Muscle layer of colon (tissue), 2 donors: ENCODE results near the gene PTBP3.

Experiments
- H3K27ac ChIP-seq: one replicate; pipeline ENCODE4 v1.7.0; 2013; ENCODE audit warnings: low read depth, mild to moderate bottlenecking, low read length, moderate library complexity
- H3K27me3 ChIP-seq, 2 donors: one replicate each; pipeline ENCODE4 v1.7.0; 2013; ENCODE audit warnings: low read length in 2 of 2, mild to moderate bottlenecking in 2 of 2; ENCODE audit not compliant: insufficient read depth in 2 of 2, control insufficient read depth in 1 of 2
- H3K36me3 ChIP-seq: one replicate; pipeline ENCODE4 v1.7.0; 2013; ENCODE audit warnings: mild to moderate bottlenecking, low read length; ENCODE audit not compliant: insufficient read depth
- H3K4me1 ChIP-seq: one replicate; pipeline ENCODE4 v1.7.0; 2013; ENCODE audit warnings: mild to moderate bottlenecking, low read length; ENCODE audit not compliant: insufficient read depth
- H3K4me3 ChIP-seq, 2 donors: one replicate each; pipeline ENCODE4 v1.7.0; 2013; ENCODE audit warnings: low read length in 2 of 2, low read depth in 1 of 2, mild to moderate bottlenecking in 1 of 2, moderate library complexity in 1 of 2
- H3K9ac ChIP-seq: one replicate; pipeline ENCODE4 v1.7.0; 2013; ENCODE audit warnings: low read length
- H3K9me3 ChIP-seq: one replicate; pipeline ENCODE4 v1.7.0; 2013; ENCODE audit warnings: mild to moderate bottlenecking, low read length
- donor health status: abdominal sarcoma.
- donor health status: Adenocarcinoma of cecum.

Gene PTBP3

GRCh38 chr9:112261133-112261532 lies 72.3 kb downstream of the PTBP3 start:
- H3K27ac ChIP-seq, result no peak overlapping the region
- H3K27me3 ChIP-seq, result no peaks in the 10 kb centered on the region
- no peaks in the 10 kb centered on the region for H3K9me3 ChIP-seq
- H3K4me3 ChIP-seq, result no peak overlapping the region
- no peaks in the 10 kb centered on the region for H3K4me1 ChIP-seq
- H3K36me3 ChIP-seq, result no peaks in the 10 kb centered on the region
- H3K9ac ChIP-seq, result no peak overlapping the region

GRCh38 chr9:112258106-112258505 lies 75.3 kb downstream of the PTBP3 start:
- Histone ChIP-seq H3K4me3 (no peak overlapping the region), H3K9me3 (no peaks in the 10 kb centered on the region), H3K27ac (no peak overlapping the region), H3K4me1 (no peaks in the 10 kb centered on the region), H3K27me3 (no peaks in the 10 kb centered on the region), H3K36me3 (no peaks in the 10 kb centered on the region), H3K9ac (no peak overlapping the region)

- no peak overlapping the region for H3K27ac ChIP-seq
- H3K4me3 ChIP-seq, result no peak overlapping the region
Observed at GRCh38 chr9:112252194-112252593, 81.2 kb downstream of the PTBP3 start.

GRCh38 chr9:112249277-112249676 lies 84.1 kb downstream of the PTBP3 start:
- Histone ChIP-seq H3K9me3 (no peaks in the 10 kb centered on the region), H3K27ac (no peak overlapping the region), H3K9ac (no peak overlapping the region), H3K4me1 (no peaks in the 10 kb centered on the region), H3K4me3 (no peak overlapping the region), H3K36me3 (no peaks in the 10 kb centered on the region), H3K27me3 (no peaks in the 10 kb centered on the region)

More at GRCh38 chr9:112252194-112252593, 81.2 kb downstream of the PTBP3 start:
- Histone ChIP-seq H3K36me3 (no peaks in the 10 kb centered on the region), H3K4me1 (no peaks in the 10 kb centered on the region), H3K9ac (no peak overlapping the region), H3K9me3 (no peaks in the 10 kb centered on the region), H3K27me3 (no peaks in the 10 kb centered on the region)

- H3K9ac ChIP-seq, result no peak overlapping the region
- no peaks in the 10 kb centered on the region for H3K27me3 ChIP-seq
- no peak overlapping the region for H3K27ac ChIP-seq
- H3K9me3 ChIP-seq, result no peaks in the 10 kb centered on the region
- H3K4me3 ChIP-seq, result no peak overlapping the region
- no peaks in the 10 kb centered on the region for H3K36me3 ChIP-seq
- H3K4me1 ChIP-seq, result no peaks in the 10 kb centered on the region
Observed at GRCh38 chr9:112248722-112249121, 84.7 kb downstream of the PTBP3 start.

GRCh38 chr9:112247090-112247489 lies 86.3 kb downstream of the PTBP3 start:
- Histone ChIP-seq H3K36me3 (no peaks in the 10 kb centered on the region), H3K4me3 (no peak overlapping the region), H3K27me3 (no peaks in the 10 kb centered on the region), H3K4me1 (no peaks in the 10 kb centered on the region), H3K9ac (no peak overlapping the region), H3K27ac (no peak overlapping the region), H3K9me3 (no peaks in the 10 kb centered on the region)

DNA sequence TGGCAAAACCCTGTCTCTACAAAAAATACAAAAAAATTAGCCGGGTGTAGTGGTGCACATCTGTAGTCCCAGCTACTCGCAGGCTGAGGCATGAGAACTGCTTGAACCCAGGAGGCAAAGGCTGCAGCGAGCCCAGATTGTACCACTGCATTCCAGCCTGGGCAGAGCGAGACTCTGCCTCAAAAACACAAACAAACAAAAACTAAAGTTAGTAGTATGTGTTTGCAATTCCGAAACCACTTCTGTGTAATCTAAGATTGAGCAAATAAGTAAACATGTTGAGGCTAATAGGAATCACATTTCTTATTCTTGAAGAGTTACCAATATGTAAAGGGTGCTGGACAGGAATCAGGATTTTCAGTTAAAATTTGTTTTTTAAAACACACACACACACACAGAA lies 88.3 kb downstream of the PTBP3 start:
- no peaks in the 10 kb centered on the region for H3K4me1 ChIP-seq
- no peaks in the 10 kb centered on the region for H3K9me3 ChIP-seq
- no peak overlapping the region for H3K4me3 ChIP-seq
- H3K27ac ChIP-seq, result no peak overlapping the region
- H3K27me3 ChIP-seq, result no peaks in the 10 kb centered on the region
- no peak overlapping the region for H3K9ac ChIP-seq
- H3K36me3 ChIP-seq, result no peaks in the 10 kb centered on the region

- Histone ChIP-seq H3K27me3 (no peaks in the 10 kb centered on the region), H3K9me3 (no peaks in the 10 kb centered on the region), H3K4me3 (no peak overlapping the region), H3K9ac (no peak overlapping the region), H3K4me1 (no peaks in the 10 kb centered on the region), H3K27ac (no peak overlapping the region), H3K36me3 (no peaks in the 10 kb centered on the region)
Observed at GRCh38 chr9:112242147-112242804, 91.1 kb downstream of the PTBP3 start.

GRCh38 chr9:112241491-112241890 lies 91.9 kb downstream of the PTBP3 start:
- Histone ChIP-seq H3K9me3 (no peaks in the 10 kb centered on the region), H3K27me3 (no peaks in the 10 kb centered on the region), H3K4me3 (no peak overlapping the region), H3K36me3 (no peaks in the 10 kb centered on the region), H3K9ac (no peak overlapping the region), H3K27ac (no peak overlapping the region), H3K4me1 (no peaks in the 10 kb centered on the region)

- no peaks in the 10 kb centered on the region for H3K27me3 ChIP-seq
- H3K27ac ChIP-seq, result no peak overlapping the region
- no peaks in the 10 kb centered on the region for H3K36me3 ChIP-seq
- no peaks in the 10 kb centered on the region for H3K4me1 ChIP-seq
- no peak overlapping the region for H3K4me3 ChIP-seq
- no peaks in the 10 kb centered on the region for H3K9me3 ChIP-seq
- H3K9ac ChIP-seq, result no peak overlapping the region
Observed at GRCh38 chr9:112239708-112240107, 93.7 kb downstream of the PTBP3 start.

- Histone ChIP-seq H3K4me1 (no peaks in the 10 kb centered on the region), H3K9ac (no peak overlapping the region), H3K27me3 (no peaks in the 10 kb centered on the region), H3K36me3 (no peaks in the 10 kb centered on the region), H3K27ac (no peak overlapping the region), H3K4me3 (no peak overlapping the region), H3K9me3 (no peaks in the 10 kb centered on the region)
Observed at GRCh38 chr9:112239284-112239683, 94.1 kb downstream of the PTBP3 start.

DNA sequence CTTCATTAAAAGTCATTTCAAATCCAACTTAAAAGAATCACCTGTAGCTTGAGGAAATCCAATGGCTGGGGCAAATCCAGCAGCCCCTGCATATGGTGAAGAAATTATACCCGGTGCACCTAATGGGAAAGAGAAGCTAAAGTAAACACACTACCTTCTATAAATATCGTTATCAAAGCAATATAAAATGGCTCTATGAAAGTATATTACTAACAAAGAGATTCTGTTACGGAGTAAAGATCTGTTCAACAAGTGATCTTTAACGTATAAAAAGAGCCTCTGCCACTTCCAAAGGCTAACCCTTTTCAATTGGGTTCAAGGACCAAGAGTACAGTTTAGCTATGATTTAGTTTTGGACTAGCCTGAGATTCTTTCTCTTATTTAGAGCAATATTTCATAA lies 98.6 kb downstream of the PTBP3 start:
- Histone ChIP-seq H3K27me3 (no peaks in the 10 kb centered on the region), H3K36me3 (no peaks in the 10 kb centered on the region), H3K27ac (no peak overlapping the region), H3K9me3 (no peaks in the 10 kb centered on the region), H3K4me3 (no peak overlapping the region), H3K4me1 (no peaks in the 10 kb centered on the region), H3K9ac (no peak overlapping the region)
